HepG2 (cell line): ENCODE results near the gene ZNF556. TPM values are rescaled to one million over a fixed set of nuclear protein-coding genes. Genes with fewer than 3 reads are reported as not detected.

Experiments
- ATF7-NPFF ChIP-seq: sonication (generic); formaldehyde crosslinking; IDR thresholded peaks from 2 replicates; pipeline ENCODE4 v1.8.1; 2023; ENCODE audit warnings: mild to moderate bottlenecking, low read depth, missing genetic modification reagents, moderate library complexity
- CENPT ChIP-seq: sonication (generic); formaldehyde crosslinking; IDR thresholded peaks from 2 replicates; pipeline ENCODE4 v1.8.0; 2022; ENCODE audit warnings: low read depth, mild to moderate bottlenecking, moderate library complexity, missing genetic modification reagents
- HOXA7 ChIP-seq: sonication (generic); formaldehyde crosslinking; IDR thresholded peaks from 2 replicates; pipeline ENCODE4 v1.8.1; 2022; ENCODE audit warnings: mild to moderate bottlenecking, missing genetic modification reagents, moderate library complexity
- LCORL ChIP-seq, 2 experiments: fragments of 450-650 bp in 1 of 2; sonication (generic) in 1 of 2; formaldehyde crosslinking in 1 of 2; IDR thresholded peaks; 2 replicates each; pipeline versions ENCODE4 v1.5.0 to v1.6.1; 2017 to 2020; ENCODE audit warnings: antibody characterized with exemption in 1 of 2, missing genetic modification reagents in 1 of 2
- MAFF ChIP-seq: IDR thresholded peaks from 2 replicates; pipeline ENCODE4 v1.6.1; 2011; ENCODE audit warnings: low read depth, low read length, improper control_type of control experiment
- MLLT10 ChIP-seq: sonication (generic); formaldehyde crosslinking; IDR thresholded peaks from 2 replicates; pipeline ENCODE4 v1.4.0; 2020; ENCODE audit warnings: missing genetic modification reagents
- TEAD2 ChIP-seq: sonication (generic); formaldehyde crosslinking; IDR thresholded peaks from 2 replicates; pipeline ENCODE4 v1.9.0; 2021; ENCODE audit warnings: missing genetic modification reagents
- THAP11 ChIP-seq: IDR thresholded peaks from 2 replicates; pipeline ENCODE4 v1.6.1; 2016; ENCODE audit warnings: missing biosample characterization, missing genetic modification reagents
- ZC3H4 ChIP-seq: sonication (generic); formaldehyde crosslinking; IDR thresholded peaks from 2 replicates; pipeline ENCODE4 v1.4.0; 2020; ENCODE audit warnings: missing genetic modification reagents, borderline replicate concordance
- ZNF33B ChIP-seq: sonication (generic); formaldehyde crosslinking; IDR thresholded peaks from 2 replicates; pipeline ENCODE4 v1.5.1; 2020; ENCODE audit warnings: mild to moderate bottlenecking, missing genetic modification reagents
- ZNF530 ChIP-seq: sonication (generic); formaldehyde crosslinking; IDR thresholded peaks from 2 replicates; pipeline ENCODE4 v1.5.0; 2020; ENCODE audit warnings: low read depth, mild to moderate bottlenecking, missing genetic modification reagents
- ZNF607 ChIP-seq: sonication (generic); formaldehyde crosslinking; IDR thresholded peaks from 2 replicates; pipeline ENCODE4 v1.5.1; 2020; ENCODE audit warnings: missing genetic modification reagents, mild to moderate bottlenecking, borderline replicate concordance
- ZNF781 ChIP-seq: sonication (generic); formaldehyde crosslinking; IDR thresholded peaks from 2 replicates; pipeline ENCODE4 v1.5.1; 2020; ENCODE audit warnings: borderline replicate concordance, mild to moderate bottlenecking, missing genetic modification reagents; ENCODE audit errors: not compliant biosample characterization
- polyA plus RNA-seq, 8 experiments: library from polyadenylated mRNA; depleted of rRNA in 3 of 8; stranded (reverse) in 7 of 8; unstranded in 1 of 8; fragments of >200 nt; fragmentation: Illumina TruSeq in 4 of 8; extraction: Trizol in 4 of 8; gene quantifications; 2 replicates each; pipeline versions ENCODE4 v1.2.1 to v1.2.3, GENCODE V29; 2011 to 2016; ENCODE audit warnings: low read depth in 4 of 8, missing spikeins in 1 of 8, mixed read lengths in 1 of 8; ENCODE audit not compliant: insufficient read depth in 1 of 8
- total RNA-seq, 5 experiments: library from RNA; depleted of rRNA; stranded (reverse); fragments of >200 nt; fragmentation: Illumina TruSeq; extraction: Trizol; gene quantifications; 2 replicates each; pipeline ENCODE4 v1.2.3, GENCODE V29; 2016; ENCODE audit warnings: low read depth in 1 of 5
- TF ChIP-seq, protein P1 (sequence below): sonication (generic); formaldehyde crosslinking; IDR thresholded peaks from 2 replicates; pipeline ENCODE4 v1.9.0; 2021; ENCODE audit warnings: mild to moderate bottlenecking, missing genetic modification reagents
- TF ChIP-seq, protein P2 (sequence below): sonication (generic); formaldehyde crosslinking; IDR thresholded peaks from 2 replicates; pipeline ENCODE4 v1.4.0; 2020; ENCODE audit warnings: missing genetic modification reagents, borderline replicate concordance
- TF ChIP-seq, protein P3 (sequence below): sonication (generic); formaldehyde crosslinking; IDR thresholded peaks from 2 replicates; pipeline ENCODE4 v1.8.0; 2022; ENCODE audit warnings: missing genetic modification reagents, mild to moderate bottlenecking, inconsistent platforms, borderline replicate concordance

The ZNF556 gene
- total and polyA plus RNA-seq, 2 of the 13 experiments (the other 11 are each of a cell fraction or from before 2014, with no cell fraction given) = 4.2 to 28.6 TPM

DNA sequence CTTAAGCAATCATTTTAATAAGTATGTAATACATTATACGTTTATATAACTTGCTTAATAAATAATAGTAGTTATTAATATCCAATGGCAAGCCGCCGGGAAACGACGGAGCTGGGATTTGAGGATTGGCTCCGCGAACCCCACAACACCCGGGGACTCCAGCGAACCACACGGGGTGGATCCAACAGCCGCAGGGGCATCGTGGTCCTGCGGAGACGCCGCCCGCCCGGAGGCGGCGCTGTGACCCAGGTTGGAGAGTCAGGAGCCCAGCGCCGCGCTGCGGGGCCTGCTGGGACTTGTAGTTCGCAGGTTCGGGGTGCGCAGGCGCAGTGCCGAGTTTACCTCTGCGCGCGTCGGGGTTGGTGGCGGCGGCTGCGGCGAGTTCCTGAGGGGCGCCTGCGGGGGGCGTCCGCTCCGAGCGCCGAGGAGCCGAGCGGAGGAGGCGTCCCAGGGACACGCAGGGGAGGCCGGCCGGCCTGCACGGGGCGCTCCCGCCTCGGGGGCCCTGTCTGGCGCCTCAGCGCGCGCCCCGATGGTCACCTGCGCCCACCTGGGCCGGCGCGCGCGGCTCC, 47.5 kb upstream of the ZNF556 start, which contains the start of gene ZNF554 (continued):
- TF ChIP-seq LCORL (IDR thresholded peaks at IDR 0.05) (no peak), LCORL (CRISPR knock-in tag; IDR thresholded peaks at IDR 0.05) (0 out of 2 replicates have a peak, but pooled peaks have one; percentile 35), ZNF781 (no peak), ZC3H4 (CRISPR knock-in tag) (no peak), ATF7-NPFF (CRISPR knock-in tag) (no peak; the same call in 1 of the 2 replicates), MLLT10 (CRISPR knock-in tag) (no peak), HOXA7 (no peak), ZNF607 (CRISPR knock-in tag) (peak; percentile 61), MAFF (no peak), CENPT (no peak), TEAD2 (CRISPR knock-in tag) (no peak), ZNF530 (CRISPR knock-in tag) (no peak), ZNF33B (CRISPR knock-in tag) (no peak), THAP11 (CRISPR knock-in tag) (peak; percentile 100)
- TF ChIP-seq, protein P1, sequence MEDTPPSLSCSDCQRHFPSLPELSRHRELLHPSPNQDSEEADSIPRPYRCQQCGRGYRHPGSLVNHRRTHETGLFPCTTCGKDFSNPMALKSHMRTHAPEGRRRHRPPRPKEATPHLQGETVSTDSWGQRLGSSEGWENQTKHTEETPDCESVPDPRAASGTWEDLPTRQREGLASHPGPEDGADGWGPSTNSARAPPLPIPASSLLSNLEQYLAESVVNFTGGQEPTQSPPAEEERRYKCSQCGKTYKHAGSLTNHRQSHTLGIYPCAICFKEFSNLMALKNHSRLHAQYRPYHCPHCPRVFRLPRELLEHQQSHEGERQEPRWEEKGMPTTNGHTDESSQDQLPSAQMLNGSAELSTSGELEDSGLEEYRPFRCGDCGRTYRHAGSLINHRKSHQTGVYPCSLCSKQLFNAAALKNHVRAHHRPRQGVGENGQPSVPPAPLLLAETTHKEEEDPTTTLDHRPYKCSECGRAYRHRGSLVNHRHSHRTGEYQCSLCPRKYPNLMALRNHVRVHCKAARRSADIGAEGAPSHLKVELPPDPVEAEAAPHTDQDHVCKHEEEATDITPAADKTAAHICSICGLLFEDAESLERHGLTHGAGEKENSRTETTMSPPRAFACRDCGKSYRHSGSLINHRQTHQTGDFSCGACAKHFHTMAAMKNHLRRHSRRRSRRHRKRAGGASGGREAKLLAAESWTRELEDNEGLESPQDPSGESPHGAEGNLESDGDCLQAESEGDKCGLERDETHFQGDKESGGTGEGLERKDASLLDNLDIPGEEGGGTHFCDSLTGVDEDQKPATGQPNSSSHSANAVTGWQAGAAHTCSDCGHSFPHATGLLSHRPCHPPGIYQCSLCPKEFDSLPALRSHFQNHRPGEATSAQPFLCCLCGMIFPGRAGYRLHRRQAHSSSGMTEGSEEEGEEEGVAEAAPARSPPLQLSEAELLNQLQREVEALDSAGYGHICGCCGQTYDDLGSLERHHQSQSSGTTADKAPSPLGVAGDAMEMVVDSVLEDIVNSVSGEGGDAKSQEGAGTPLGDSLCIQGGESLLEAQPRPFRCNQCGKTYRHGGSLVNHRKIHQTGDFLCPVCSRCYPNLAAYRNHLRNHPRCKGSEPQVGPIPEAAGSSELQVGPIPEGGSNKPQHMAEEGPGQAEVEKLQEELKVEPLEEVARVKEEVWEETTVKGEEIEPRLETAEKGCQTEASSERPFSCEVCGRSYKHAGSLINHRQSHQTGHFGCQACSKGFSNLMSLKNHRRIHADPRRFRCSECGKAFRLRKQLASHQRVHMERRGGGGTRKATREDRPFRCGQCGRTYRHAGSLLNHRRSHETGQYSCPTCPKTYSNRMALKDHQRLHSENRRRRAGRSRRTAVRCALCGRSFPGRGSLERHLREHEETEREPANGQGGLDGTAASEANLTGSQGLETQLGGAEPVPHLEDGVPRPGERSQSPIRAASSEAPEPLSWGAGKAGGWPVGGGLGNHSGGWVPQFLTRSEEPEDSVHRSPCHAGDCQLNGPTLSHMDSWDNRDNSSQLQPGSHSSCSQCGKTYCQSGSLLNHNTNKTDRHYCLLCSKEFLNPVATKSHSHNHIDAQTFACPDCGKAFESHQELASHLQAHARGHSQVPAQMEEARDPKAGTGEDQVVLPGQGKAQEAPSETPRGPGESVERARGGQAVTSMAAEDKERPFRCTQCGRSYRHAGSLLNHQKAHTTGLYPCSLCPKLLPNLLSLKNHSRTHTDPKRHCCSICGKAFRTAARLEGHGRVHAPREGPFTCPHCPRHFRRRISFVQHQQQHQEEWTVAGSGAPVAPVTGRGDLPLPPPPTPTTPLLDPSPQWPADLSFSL (CRISPR knock-in tag) = no peak
- TF ChIP-seq, protein P2, sequence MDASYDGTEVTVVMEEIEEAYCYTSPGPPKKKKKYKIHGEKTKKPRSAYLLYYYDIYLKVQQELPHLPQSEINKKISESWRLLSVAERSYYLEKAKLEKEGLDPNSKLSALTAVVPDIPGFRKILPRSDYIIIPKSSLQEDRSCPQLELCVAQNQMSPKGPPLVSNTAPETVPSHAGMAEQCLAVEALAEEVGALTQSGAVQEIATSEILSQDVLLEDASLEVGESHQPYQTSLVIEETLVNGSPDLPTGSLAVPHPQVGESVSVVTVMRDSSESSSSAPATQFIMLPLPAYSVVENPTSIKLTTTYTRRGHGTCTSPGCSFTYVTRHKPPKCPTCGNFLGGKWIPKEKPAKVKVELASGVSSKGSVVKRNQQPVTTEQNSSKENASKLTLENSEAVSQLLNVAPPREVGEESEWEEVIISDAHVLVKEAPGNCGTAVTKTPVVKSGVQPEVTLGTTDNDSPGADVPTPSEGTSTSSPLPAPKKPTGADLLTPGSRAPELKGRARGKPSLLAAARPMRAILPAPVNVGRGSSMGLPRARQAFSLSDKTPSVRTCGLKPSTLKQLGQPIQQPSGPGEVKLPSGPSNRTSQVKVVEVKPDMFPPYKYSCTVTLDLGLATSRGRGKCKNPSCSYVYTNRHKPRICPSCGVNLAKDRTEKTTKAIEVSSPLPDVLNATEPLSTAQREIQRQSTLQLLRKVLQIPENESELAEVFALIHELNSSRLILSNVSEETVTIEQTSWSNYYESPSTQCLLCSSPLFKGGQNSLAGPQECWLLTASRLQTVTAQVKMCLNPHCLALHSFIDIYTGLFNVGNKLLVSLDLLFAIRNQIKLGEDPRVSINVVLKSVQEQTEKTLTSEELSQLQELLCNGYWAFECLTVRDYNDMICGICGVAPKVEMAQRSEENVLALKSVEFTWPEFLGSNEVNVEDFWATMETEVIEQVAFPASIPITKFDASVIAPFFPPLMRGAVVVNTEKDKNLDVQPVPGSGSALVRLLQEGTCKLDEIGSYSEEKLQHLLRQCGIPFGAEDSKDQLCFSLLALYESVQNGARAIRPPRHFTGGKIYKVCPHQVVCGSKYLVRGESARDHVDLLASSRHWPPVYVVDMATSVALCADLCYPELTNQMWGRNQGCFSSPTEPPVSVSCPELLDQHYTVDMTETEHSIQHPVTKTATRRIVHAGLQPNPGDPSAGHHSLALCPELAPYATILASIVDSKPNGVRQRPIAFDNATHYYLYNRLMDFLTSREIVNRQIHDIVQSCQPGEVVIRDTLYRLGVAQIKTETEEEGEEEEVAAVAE (CRISPR knock-in tag) = peak; percentile 86; the same call in 1 of the 2 replicates
- TF ChIP-seq, protein P3, sequence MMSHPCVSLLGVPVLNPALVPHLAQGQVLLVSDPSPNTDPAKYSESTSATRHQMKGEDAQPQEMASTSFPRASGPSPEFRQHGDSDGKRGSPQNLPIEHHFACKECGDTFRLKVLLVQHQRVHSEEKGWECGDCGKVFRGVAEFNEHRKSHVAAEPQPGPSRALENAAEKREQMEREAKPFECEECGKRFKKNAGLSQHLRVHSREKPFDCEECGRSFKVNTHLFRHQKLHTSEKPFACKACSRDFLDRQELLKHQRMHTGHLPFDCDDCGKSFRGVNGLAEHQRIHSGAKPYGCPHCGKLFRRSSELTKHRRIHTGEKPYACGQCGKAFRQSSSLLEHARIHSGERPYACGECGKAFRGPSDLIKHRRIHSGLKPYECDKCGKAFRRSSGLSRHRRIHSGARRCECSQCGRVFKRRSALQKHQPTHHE (CRISPR knock-in tag) = no peak
